Colon (tissue), 2 donors: ENCODE measurements around the gene NME7.

Experiments used
- FAIRE-seq: peaks from 2 replicates; lab custom pipeline; 2012; peaks lifted over from hg19 to GRCh38; lab: Jason Lieb, UNC
- donor health status: control.
- donor health status: control.

Gene NME7

DNA sequence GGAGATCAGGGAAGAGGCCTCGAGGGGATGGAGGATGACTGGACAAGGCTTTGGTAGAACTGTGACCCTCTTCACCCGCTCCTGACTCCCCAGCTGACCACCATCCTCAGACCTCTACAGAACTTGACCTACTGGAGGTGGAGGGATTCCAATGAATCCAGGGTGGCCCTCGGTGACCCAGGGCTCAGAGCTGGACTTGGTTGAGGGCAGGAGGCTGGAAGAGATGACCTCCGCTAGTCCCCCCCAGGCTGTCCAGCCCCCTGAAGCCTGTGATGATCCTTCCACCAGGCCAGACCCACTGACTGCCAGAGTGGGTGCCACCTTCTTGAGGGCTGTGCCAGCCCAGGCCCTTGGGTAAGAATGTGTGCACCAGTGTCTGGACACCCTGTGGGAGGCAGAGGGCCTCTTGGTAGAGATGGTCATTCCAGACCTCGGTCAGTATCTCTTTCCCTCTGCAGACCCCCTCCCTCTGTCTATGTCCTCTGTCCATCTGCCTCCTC is 216.2 kb downstream of the NME7 start:
- FAIRE-seq: no peak

DNA sequence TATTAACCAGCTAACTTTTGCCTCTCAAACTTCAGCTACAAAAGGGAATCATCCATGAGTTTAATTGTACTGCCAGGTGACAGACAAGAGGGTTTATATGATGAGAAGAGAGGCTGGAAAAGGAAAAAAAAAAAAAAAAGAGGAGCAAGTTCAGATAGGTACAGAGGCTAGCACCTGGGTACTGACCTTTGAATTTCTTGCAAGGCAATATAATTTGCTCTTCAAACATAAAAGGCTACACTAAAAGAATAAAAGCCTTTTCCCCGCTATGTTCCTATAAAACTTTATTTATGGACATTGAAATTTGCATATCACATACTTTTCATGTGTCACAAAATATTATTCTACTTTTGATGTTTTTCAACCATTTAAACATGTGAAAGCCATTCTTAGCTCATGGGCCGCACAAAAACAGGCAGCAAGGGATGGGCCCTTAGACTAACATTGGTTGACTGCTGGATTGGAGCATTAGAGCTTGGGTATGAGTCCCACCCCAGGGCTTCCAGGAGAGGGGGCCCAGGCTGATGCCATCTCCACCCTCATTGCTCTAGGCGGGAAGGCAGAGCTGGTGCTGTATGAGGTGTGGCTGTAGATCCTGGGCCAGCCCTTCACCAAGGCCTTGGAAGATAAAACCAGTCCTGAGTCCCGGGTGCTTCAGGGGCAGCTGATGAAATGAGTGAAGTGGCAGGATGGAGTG is 216.8 kb downstream of the NME7 start:
- no peak for FAIRE-seq

DNA sequence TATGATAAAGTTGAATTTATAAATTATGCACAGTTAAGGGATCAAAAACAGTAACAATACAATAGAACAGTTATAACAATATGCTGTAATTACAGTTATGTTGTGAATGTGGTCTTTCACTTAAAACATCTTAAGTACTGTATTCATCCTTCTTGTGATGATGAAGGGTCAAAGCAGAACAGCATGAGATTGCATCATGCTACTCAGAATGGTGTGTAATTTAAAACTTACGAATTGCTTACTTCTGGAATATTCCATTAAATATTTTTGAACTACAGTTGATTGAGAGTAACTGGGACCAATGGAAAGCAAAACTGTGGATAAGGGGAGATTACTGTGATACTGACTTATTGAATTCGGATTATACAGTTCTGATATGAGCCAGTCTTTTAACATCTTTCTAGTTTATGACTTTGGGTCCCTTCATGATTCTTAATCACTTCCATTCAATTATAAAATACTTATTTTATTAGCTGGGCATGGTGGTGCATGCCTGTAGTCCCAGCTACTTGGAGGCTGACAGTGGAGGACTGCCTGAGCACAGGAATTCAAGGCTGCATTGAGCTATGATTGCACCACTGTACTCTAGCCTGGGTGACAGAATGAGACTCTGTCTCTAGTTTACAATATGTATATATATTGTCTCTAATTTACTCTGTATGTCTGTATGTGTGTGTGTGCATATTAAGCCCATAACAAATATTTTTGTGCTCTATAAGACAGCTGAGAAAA is 217.9 kb downstream of the NME7 start:
- FAIRE-seq: no peak

DNA sequence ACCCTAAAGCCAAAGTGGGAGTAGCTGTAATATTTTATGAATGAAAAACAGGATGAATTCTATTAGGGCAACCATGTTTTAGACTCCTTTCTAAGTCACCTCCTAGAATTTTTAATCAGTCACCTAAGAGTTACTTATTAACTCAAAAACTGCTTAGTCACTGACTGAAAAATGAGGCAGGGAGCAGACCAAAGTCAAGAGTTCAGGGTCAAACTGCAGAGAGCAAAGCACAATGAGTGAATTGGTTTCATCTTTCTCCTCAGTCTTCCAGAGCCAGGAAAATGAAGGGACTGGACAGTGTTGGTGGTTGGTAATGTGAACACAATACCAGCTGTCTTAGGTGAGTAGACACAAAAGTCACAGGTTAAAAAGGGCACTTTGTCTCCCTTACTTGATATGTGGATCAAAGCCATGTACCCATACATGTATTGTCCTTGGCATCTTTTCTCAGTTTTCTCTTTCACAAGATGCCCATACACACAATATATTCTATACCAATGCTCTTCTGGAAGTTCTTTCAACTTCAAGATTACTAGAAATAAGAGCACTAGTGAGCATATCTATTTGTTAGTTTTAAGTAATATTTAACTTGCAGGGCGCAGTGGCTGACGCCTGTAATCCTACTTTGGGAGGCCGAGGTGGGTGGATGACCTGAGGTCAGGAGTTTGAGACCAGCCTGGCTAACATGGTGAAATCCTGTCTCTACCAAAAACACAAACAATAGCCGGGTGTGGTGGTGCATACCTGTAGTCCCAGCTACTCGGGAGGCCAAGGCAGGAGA is 218.9 kb downstream of the NME7 start:
- no peak for FAIRE-seq

DNA sequence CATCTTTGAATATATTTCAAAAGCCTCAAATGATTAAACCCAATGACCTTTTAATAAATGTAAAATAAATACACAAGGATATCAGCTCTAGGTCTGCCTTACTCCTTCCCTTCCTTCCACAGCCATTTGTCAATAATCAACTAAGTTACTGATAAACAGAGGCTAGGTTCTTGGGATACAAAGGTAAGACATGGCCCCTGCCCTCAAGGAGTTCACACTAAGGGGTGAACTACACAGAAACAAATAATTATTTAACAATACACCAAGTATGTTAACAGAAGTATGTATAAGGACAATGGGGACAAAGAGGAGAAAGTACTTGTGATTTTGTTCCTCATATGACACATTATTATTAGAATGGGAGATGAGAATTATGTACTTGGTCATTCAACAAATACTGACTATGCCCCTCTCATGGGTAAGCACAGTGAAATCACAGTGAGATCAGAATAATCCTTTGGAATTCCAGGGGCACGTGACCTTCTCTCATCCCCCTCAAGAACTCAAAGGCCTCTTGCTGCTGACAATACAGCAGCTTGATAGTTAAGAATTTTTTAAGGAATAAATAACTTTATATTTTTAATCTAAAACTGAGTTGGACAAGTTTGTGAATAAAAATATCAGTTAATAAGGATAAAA is 220.9 kb downstream of the NME7 start:
- no peak for FAIRE-seq

DNA sequence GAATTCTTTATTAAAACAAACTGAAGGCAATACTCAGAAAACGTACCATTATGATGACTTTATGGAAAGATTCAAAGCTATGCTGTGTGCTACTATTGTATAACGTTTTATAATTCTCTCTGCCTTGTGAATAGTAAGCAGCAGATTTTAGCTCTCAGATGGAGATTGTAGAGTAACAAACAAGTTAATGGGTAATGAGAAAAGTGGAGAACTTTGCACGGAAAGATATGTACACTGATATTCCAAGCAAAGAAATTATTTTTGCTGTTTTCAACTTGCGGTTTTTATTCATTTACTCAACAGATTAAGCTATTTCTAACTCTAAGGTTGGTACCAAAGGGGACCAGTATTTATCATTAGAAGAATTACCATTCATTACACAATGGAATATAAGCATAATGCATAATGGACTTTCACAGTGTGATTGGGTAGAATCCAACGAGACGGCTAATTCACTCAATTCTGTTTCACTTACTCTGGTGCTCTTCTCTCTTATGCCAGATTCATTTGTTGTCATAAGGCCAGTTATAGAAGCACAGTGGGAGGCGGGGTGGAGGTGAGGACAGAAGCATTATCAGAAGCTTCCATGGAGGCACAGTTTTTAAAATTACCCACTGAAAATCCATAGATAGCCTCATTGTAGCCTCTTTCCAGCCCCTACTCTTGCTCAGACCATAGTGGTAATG is 222.5 kb downstream of the NME7 start:
- FAIRE-seq: no peak

DNA sequence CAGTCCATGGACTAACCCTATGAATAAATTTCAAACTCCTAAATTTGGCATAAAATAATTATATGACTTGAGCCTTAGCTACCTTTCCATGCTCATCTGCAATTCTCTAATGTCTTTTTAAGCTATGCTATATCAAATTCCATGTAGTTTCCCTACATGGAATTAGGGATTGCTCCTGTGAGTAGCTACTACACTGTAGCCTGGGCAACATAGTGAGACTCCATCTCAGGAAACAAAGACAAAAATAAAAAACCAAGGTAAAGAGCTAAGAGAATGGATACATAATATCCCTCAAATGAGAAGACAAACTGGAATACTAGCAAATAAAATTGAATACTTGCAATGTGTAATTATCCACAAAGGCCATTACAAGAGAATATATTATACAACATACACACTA is 223.6 kb downstream of the NME7 start:
- FAIRE-seq: no peak

DNA sequence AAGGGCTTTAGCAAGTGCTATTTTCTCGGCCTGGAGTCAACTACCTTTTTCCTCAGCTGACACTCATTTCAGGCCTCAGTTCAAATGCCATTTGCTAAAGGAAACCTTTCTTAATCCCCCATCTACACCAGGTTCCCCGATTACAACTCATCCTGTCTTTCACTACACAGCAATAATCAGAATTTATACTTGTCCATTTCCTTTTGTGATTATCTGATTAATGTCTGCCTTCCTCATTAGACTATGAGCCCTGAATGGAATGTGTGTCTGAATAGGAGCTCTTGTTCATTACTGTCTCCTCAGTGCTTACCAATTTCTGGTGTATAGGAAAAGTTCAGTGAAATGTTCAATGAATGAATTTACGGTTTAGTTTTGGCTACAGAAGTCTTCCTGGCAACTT is 224.3 kb downstream of the NME7 start:
- FAIRE-seq: no peak

DNA sequence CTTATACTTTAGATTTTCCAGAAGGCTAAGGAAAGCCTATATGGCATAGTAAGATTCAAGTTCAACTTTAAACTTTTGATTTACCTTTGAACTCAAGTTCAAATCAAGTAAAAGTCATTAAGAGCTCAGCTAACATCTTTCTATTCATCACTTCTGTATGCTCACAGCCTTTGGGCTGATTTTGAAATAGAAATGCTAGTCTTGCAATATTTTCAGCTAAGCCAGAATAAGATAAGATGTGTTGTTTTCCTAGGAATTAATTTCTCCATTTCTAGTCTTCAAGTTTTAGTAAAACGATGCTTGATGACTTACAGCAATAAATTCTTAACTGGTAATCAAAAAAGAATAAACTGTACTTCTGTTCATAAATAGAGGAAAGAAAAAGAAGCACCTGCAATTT is 225.5 kb downstream of the NME7 start:
- no peak for FAIRE-seq

DNA sequence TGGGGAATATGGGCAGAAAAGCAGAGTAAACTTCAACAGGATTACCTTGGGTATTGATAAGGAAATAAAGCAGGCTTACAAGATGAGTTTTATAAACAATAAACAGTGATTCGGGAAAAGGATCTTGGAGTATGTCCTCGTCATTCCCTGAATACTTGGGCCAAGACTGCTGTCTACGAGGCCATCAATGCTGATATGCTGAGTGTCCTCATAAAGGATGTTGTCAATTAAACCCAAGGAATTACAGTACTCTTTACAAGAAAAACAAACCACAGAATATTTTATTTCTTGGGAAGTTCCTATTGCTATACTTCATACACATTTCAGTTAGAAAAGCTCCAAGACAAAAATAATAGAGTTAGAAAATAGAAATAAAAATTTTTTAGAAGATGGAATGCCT is 226.2 kb downstream of the NME7 start:
- FAIRE-seq: no peak

DNA sequence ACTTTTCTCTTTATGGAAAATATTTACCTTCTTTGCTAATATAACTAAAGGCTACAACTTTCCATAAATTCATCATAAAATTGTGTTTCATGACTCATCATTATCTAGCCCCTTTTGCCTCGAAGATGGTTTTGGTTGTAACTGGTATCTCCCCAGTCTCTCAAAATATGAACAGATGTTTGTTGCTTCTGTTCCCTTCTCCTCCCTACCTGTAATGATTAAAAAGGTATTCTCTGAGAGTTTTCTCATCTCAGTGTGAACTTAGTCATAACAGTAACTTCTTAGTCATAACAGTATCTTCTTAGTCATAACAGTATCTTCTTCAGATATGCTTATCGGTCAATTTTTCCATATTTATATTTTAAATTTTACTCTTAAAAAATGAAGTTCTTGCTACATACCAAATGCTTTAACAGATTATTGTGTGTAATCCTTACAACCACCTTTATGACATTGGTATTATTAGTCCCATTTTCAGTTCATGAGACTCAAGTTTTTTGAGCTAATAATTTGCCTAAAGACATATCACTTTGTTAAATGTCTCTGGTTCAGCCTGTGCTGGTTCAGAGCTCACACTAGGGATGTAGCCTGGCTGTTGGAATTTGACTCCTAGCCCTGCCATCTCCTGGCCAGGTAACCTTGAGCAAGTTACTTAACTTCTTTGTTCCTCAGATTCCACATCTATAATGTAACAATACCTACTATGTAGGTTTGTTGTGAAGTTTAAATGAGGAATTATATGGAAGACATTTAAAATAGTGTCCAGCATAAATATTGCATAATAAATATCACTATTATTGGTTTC is 228.5 kb downstream of the NME7 start:
- no peak for FAIRE-seq

DNA sequence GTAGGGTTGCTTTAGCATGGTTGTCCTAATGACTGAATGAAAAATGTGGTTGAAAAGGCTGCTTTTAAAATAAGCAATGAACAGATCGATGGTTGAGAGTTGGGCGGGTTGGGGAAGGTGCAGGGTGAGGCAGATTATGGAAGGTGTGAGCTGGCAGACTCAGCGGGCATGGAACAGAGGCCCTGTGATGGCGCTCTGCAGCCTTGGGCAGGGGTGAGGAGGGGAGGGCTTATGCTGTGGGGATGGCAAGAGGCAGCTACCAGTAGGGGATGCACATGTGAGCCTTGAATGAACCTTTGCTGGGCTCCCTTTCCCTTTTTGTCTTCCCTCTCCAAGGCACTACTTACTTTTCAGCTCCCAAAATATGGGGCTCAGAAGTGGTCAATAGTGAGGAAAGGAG is 230.2 kb downstream of the NME7 start:
- no peak for FAIRE-seq

DNA sequence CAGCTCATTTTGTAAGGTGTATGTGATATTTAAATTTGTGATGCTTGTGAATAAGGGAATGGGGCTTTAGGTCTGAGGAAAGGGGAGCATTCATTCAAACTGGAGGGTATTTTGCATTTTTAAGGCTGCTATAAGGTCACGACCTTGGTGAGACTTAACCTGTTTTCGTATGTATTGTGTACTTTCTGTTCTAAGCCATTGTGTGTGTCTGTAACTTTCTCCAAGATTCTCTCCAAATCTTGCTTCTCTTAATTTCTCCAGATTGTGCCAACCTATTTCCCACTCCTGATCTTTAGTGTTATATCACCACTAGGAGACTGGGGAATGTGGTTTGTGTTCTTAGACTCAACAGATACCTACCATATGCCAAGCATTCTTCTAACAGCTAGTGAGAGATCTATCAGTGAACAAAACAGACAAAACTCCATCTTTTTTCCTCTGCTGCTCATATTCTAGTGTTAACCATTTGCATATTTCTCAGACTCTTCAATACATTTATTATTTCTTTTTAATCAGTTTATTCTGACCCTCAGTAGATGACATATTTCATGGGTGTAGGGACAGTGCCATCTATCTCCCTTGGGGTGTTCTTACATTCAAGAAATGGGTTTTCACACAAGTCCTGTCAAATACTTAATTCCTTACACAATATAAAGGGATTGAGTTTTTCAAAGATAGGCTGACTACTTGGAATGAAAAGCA is 233.6 kb downstream of the NME7 start:
- no peak for FAIRE-seq

DNA sequence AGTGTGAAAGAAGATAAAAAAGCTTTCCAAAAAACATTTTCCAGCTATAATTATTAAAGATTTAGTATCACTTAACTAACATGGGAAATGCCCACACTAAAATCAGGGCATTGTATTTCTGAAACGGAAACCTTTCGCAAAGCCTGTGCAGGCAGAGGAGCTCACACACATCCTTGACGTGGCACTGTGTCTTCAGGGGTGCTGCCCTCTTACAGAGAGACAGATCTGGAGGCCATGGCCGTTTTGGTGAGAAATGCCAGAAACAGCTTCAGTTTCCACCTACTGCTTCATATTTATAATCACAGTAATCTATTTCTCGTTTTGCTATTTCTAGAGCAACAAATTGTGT is 234.4 kb downstream of the NME7 start:
- FAIRE-seq: no peak

DNA sequence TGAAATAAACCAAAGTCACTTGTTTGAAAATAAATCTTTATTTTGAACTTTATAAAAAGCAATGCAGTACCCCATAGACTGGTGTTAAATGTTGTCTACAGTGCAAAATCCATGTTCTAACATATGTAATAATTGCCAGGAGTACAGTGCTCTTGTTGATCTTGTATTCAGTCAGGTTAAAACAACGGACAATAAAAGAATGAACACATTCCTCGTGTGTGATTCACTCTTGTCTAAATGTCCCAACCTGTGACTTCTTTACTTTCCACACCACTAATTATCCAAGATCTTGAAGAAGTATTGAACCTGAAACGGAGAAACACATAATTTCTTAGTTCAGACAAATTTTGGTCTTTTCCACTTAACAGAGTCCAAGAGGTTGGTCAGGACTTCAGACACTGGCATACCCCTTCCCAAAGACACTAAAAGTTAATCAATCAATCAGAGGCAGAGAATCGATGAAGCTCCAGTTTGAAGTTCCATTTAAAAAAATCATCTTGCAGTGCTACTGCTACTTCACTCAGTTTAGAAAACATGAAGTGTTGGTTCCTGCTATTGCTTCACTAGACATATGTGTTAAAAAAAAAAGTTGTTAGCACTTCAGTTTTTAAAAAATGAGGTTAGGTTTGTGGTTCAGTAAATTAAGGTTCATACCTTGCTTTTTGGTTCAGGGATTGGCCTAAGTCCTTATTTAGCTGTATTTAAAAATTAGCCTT is 234.9 kb downstream of the NME7 start:
- FAIRE-seq: no peak

DNA sequence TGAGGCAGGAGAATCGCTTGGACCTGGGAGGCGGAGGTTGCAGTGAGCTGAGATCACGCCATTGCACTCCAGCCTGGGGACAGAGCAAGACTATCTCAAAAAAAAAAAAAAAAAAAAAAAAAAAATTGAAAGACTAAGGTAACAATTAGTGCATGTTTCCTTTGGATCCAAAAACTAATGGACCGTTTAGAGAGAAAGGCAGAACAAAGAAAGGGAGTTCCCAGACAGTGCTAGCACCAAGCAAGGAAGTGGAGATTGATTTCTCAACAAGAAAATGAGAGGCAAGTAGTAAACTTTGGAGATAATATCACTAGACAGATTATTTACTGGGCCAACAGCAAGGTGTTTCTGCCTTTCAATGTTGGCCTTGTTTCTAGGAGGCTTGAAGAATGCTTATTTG is 236.9 kb downstream of the NME7 start:
- no peak for FAIRE-seq

DNA sequence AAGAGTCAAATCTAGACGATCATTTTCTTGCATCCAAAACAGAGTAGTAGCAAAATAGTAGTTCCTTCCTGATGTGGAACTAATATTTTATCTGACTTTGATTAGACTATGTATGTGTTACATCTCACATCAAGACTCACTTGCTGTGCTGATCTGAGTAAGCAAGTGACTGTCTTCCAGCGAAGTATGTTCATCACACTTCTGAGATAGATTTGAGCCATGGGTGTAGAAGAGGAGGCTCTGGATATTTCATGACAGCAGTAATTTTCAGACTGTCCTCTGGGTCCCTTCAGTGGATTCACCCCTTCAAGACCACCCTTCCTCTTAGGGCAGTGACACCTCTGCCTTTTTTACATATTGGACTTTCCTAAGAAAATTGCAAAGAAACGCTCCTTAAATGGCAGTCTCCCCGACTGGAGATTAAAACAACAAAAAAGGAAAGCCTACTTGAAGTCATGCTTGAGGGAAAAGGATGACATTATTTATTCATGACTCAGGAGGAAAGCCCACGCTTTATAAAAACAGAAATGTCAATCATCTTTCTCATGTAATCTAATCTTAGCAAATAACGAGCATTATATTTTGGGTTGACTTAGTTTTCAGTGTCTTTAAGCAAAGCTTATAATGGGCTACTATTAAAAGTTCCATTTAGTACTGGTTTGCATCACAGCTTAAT is 238.3 kb downstream of the NME7 start:
- no peak for FAIRE-seq

DNA sequence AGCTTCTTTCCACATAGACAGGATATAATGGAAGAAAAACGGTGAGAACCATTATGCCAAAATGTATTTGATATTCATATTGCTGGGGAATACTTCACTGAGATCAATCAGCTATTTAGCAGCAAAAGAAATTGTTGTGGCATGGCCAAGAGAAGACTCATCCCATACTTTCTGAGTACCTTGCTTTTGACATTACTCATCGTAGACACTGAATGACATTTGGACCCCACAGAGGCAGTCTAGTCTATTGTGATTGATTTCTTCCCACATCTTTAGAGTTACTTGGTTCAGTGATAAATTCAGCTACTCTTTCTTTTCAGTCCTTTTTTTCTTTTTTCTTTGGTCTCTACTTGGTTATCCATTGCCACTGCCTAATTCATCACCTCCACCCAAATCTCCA is 239.0 kb downstream of the NME7 start:
- no peak for FAIRE-seq

DNA sequence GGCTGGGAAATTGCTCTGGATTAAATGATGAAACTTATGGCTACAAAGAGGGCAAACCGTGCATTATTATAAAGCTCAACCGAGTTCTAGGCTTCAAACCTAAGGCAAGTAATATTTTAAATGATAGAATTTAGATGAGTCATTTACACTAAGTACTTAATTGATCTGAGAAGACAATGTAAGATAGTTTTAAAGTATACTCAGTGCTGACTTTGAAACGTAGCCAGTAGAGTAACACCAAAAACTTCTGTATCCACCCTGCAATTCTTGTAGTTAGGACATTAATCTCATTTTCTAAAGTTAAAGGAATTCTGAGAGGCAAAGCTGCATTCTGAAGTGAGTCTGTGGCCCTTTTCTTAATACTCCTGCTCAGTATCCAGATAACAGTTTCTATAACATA is 240.3 kb downstream of the NME7 start:
- FAIRE-seq: no peak
